Loucy (cell line): ENCODE results near the gene MTHFD1.

ENCODE experiments used
- H2AFZ ChIP-seq: fragments of 200-600 bp; sonication (generic); 2 replicates; pipeline ENCODE4 v1.6.0; 2016; ENCODE audit warnings: antibody characterized with exemption, mild to moderate bottlenecking, low read length, moderate library complexity
- H3F3A ChIP-seq: fragments of 200-600 bp; 2 replicates; pipeline ENCODE4 v1.6.0; 2016; ENCODE audit warnings: antibody characterized with exemption, low read depth, mild to moderate bottlenecking
- H3K27me3 ChIP-seq: fragments of 200-600 bp; sonication (generic); 2 replicates; pipeline ENCODE4 v1.6.1; 2014; ENCODE audit warnings: low read length, mild to moderate bottlenecking; ENCODE audit not compliant: insufficient read depth, poor library complexity, severe bottlenecking
- H3K36me3 ChIP-seq: fragments of 200-600 bp; sonication (generic); 2 replicates; pipeline ENCODE4 v1.6.1; 2016; ENCODE audit warnings: low read length; ENCODE audit not compliant: insufficient read depth
- H3K4me1 ChIP-seq: fragments of 200-600 bp; sonication (generic); 2 replicates; pipeline ENCODE4 v1.5.1; 2014; ENCODE audit warnings: low read length, mild to moderate bottlenecking; ENCODE audit not compliant: insufficient read depth, poor library complexity, severe bottlenecking
- H3K4me2 ChIP-seq: fragments of 200-600 bp; sonication (generic); 2 replicates; pipeline ENCODE4 v1.6.0; 2014; ENCODE audit warnings: antibody characterized with exemption, low read length, low read depth, mild to moderate bottlenecking; ENCODE audit not compliant: poor library complexity, severe bottlenecking
- H3K4me3 ChIP-seq: fragments of 200-600 bp; sonication (generic); 2 replicates; pipeline ENCODE4 v1.5.1; 2014; ENCODE audit warnings: low read length, mild to moderate bottlenecking, mixed read lengths; ENCODE audit not compliant: poor library complexity, severe bottlenecking
- H3K79me2 ChIP-seq: fragments of 200-600 bp; sonication (generic); 2 replicates; pipeline ENCODE4 v1.6.1; 2014; ENCODE audit warnings: low read length; ENCODE audit not compliant: insufficient read depth
- H3K9ac ChIP-seq: fragments of 200-600 bp; sonication (generic); 2 replicates; pipeline ENCODE4 v1.6.0; 2014; ENCODE audit warnings: mild to moderate bottlenecking, low read depth, low read length, moderate library complexity; ENCODE audit not compliant: poor library complexity, severe bottlenecking
- H3K9me2 ChIP-seq: fragments of 200-600 bp; sonication (generic); replicated peaks from 2 replicates; pipeline ENCODE4 v1.6.1; 2016; ENCODE audit warnings: low read depth, low read length, mixed read lengths
- H3K9me3 ChIP-seq: fragments of 200-600 bp; sonication (generic); 2 replicates; pipeline ENCODE4 v1.6.1; 2014; ENCODE audit warnings: mild to moderate bottlenecking, antibody characterized with exemption, low read length, low read depth; ENCODE audit not compliant: insufficient read depth
- H4K20me1 ChIP-seq: fragments of 200-600 bp; sonication (generic); 2 replicates; pipeline ENCODE4 v1.6.0; 2014; ENCODE audit warnings: antibody characterized with exemption, low read length, mild to moderate bottlenecking; ENCODE audit not compliant: insufficient read depth, poor library complexity, severe bottlenecking
- CTCF ChIP-seq: fragments of 200-600 bp; sonication (generic); conservative IDR thresholded peaks from 2 replicates; pipeline ENCODE4 v1.5.1; 2014; ENCODE audit warnings: mild to moderate bottlenecking, antibody characterized with exemption, low read length
- EZH2phosphoT487 ChIP-seq: fragments of 200-600 bp; IDR thresholded peaks from 2 replicates; pipeline ENCODE4 v1.6.1; 2018; ENCODE audit warnings: antibody characterized with exemption, mild to moderate bottlenecking, moderate library complexity, borderline replicate concordance

Gene MTHFD1

DNA sequence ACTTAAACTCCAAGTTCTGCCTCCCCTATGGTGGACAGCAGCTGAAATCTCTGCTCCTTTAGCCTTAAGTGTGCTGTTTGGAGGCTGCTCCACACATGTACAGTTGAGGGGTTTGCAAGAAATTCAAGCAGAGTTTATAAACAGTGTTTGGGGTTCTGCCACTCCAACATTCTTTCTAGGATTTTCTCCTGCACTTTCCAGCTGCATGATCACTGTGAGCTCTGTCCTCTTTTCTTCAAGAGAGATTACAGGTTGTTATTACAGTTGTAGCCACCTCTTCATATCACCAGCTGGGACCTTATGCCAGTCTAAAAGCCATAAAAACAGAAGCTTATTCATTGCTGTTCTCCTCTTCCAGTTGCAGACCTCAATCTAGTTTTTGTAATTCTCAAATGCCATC lies 107.1 kb downstream of the MTHFD1 start:
- TF ChIP-seq EZH2phosphoT487, result no peak
- no peak for TF ChIP-seq CTCF

GRCh38 chr14:64496764-64497163 lies 108.6 kb downstream of the MTHFD1 start:
- Histone ChIP-seq H3K4me3 (no peak overlapping the region), H2AFZ (no peak overlapping the region), H3K4me2 (no peak overlapping the region), H3F3A (peaks cover 7% of the 10 kb centered on the region; the same call in 1 of the 2 replicates), H4K20me1 (peaks cover 25% of the 10 kb centered on the region), H3K9me3 (no peaks in the 10 kb centered on the region), H3K9ac (no peak overlapping the region), H3K4me1 (peaks cover 40% of the 10 kb centered on the region), H3K27me3 (no peaks in the 10 kb centered on the region), H3K9me2 (no peaks in the 10 kb centered on the region), H3K79me2 (peaks cover 41% of the 10 kb centered on the region), H3K36me3 (no peaks in the 10 kb centered on the region)
- TF ChIP-seq CTCF, result no peak
- no peak for TF ChIP-seq EZH2phosphoT487

More for the DNA sequence above, 107.1 kb downstream of the MTHFD1 start:
- no peaks in the 10 kb centered on the region for H3K9me3 ChIP-seq
- H4K20me1 ChIP-seq, result peaks cover 19% of the 10 kb centered on the region
- H3K79me2 ChIP-seq, result peaks cover 39% of the 10 kb centered on the region
- H3K36me3 ChIP-seq, result no peaks in the 10 kb centered on the region
- no peak overlapping the region for H3K4me2 ChIP-seq
- H3K27me3 ChIP-seq, result no peaks in the 10 kb centered on the region
- H3K9me2 ChIP-seq, result no peaks in the 10 kb centered on the region
- no peak overlapping the region for H3K9ac ChIP-seq
- peaks cover 30% of the 10 kb centered on the region for H3K4me1 ChIP-seq
- no peak overlapping the region for H2AFZ ChIP-seq
- no peak overlapping the region for H3K4me3 ChIP-seq
- H3F3A ChIP-seq, result no peaks in the 10 kb centered on the region

DNA sequence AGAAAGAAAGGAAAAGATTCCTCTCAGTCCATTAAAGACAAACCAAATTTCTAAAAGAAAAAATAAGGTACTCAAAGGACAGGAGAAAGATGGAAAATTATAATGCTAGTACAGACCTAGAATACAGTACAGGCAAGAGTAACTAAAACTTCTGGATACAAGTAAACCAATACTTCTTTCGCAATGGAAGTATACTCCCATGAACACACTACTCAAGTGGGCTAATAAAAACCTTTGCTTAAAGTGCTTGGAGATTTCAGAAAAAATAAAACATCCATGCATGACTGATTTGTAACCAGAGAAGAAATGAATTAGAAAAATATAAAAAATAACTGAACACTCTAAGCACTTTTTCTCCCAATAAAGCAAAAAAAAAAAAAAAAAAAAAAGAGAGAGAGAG lies 111.9 kb downstream of the MTHFD1 start:
- Histone ChIP-seq H3F3A (peaks cover 10% of the 10 kb centered on the region; the same call in 1 of the 2 replicates), H3K9me2 (no peaks in the 10 kb centered on the region), H3K9me3 (no peaks in the 10 kb centered on the region), H3K9ac (peak overlapping the region; percentile 20), H4K20me1 (peaks cover 38% of the 10 kb centered on the region), H3K79me2 (peaks cover 57% of the 10 kb centered on the region), H3K27me3 (no peaks in the 10 kb centered on the region), H3K4me2 (peak overlapping the region; percentile 61), H3K4me3 (peak overlapping the region; percentile 41), H3K4me1 (peaks cover 45% of the 10 kb centered on the region), H3K36me3 (no peaks in the 10 kb centered on the region), H2AFZ (no peak overlapping the region)
- no peak for TF ChIP-seq CTCF
- no peak for TF ChIP-seq EZH2phosphoT487
